Uterus (tissue), 2 donors: ENCODE results near the gene HAGH.

ENCODE experiments used
- POLR2A ChIP-seq, 2 donors: fragments of 450-650 bp; IDR thresholded peaks; one replicate each; pipeline ENCODE4 v1.6.1; 2016; ENCODE audit warnings: antibody characterized with exemption in 2 of 2, mild to moderate bottlenecking in 1 of 2, moderate library complexity in 1 of 2
- TF ChIP-seq, protein P1 (sequence below), 4 experiments: fragments of 200-600 bp in 2 of 4; fragments of 450-650 bp in 2 of 4; sonication (generic) in 2 of 4; IDR thresholded peaks; one replicate each; pipeline ENCODE4 v1.5.1; 2016 to 2019; ENCODE audit warnings: antibody characterized with exemption in 4 of 4, mild to moderate bottlenecking in 2 of 4, moderate library complexity in 1 of 4

DNA sequence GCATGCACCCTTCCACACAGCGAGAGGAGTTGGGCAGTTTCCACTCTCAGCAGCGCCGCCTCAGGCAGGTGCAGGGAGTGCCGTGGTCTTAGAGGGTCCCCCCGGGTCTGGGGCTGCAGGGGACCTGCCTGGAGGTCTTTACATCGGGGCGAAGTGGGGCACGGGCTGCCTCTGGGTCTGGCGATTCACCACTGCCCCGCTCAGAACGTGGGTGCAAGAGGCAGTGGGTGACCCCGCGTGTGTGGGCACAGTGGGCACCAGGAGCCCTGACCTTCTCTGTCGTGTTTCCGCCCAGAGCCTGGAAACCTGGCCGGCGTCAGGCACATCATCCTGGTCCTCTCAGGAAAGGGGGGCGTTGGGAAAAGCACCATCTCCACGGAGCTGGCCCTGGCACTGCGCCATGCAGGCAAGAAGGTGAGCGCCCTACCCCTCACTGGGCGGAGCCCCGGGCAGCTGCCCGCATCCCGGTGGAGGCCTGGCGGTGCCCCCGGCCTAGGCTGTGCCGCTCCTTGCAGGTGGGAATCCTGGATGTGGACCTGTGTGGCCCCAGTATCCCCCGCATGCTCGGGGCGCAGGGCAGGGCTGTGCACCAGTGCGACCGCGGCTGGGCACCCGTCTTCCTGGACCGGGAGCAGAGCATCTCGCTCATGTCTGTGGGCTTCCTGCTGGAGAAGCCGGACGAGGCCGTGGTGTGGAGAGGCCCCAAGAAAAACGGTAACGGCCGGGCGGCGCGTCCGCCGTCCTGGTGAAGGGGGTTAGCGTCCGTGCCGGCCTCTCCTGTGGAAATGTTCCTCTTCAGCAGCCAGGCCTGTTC is 40.2 kb downstream of the HAGH start:
- TF ChIP-seq, protein P1, sequence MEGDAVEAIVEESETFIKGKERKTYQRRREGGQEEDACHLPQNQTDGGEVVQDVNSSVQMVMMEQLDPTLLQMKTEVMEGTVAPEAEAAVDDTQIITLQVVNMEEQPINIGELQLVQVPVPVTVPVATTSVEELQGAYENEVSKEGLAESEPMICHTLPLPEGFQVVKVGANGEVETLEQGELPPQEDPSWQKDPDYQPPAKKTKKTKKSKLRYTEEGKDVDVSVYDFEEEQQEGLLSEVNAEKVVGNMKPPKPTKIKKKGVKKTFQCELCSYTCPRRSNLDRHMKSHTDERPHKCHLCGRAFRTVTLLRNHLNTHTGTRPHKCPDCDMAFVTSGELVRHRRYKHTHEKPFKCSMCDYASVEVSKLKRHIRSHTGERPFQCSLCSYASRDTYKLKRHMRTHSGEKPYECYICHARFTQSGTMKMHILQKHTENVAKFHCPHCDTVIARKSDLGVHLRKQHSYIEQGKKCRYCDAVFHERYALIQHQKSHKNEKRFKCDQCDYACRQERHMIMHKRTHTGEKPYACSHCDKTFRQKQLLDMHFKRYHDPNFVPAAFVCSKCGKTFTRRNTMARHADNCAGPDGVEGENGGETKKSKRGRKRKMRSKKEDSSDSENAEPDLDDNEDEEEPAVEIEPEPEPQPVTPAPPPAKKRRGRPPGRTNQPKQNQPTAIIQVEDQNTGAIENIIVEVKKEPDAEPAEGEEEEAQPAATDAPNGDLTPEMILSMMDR (IDR thresholded peaks at IDR 0.05), result no peak
- TF ChIP-seq POLR2A (IDR thresholded peaks at IDR 0.05), result no peak
